GM13977 (cell line): ENCODE results near the gene TNFRSF1A.

Source experiments
- DNase-seq: peaks from one replicate; pipeline ENCODE4 v3.0.0; 2012; ENCODE audit warnings: low spot score
- in situ Hi-C: fragments of 300-500 bp; cut with MboI; formaldehyde crosslinking; loops from one replicate; pipeline ENCODE4 v1.12.0; 2022; ENCODE audit warnings: low sequenced_read_pairs, low pct_unique_long_range_greater_than_20kb, mixed read lengths, inconsistent platforms; ENCODE audit not compliant: unreplicated experiment
- TF ChIP-seq, protein P1 (sequence below): IDR thresholded peaks from 2 replicates; pipeline ENCODE4 v1.5.1; 2012; ENCODE audit warnings: mild to moderate bottlenecking, control low read depth; ENCODE audit not compliant: insufficient read depth; ENCODE audit errors: extremely low read depth, missing control alignments

TNFRSF1A gene

GRCh38 chr12:6384499-6385436 is 42.9 kb upstream of the TNFRSF1A start:
- in situ Hi-C loops = no loop called here
- peak; percentile 22 for DNase-seq
- TF ChIP-seq, protein P1, sequence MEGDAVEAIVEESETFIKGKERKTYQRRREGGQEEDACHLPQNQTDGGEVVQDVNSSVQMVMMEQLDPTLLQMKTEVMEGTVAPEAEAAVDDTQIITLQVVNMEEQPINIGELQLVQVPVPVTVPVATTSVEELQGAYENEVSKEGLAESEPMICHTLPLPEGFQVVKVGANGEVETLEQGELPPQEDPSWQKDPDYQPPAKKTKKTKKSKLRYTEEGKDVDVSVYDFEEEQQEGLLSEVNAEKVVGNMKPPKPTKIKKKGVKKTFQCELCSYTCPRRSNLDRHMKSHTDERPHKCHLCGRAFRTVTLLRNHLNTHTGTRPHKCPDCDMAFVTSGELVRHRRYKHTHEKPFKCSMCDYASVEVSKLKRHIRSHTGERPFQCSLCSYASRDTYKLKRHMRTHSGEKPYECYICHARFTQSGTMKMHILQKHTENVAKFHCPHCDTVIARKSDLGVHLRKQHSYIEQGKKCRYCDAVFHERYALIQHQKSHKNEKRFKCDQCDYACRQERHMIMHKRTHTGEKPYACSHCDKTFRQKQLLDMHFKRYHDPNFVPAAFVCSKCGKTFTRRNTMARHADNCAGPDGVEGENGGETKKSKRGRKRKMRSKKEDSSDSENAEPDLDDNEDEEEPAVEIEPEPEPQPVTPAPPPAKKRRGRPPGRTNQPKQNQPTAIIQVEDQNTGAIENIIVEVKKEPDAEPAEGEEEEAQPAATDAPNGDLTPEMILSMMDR = no peak

GRCh38 chr12:6383572-6384498 is 42.0 kb upstream of the TNFRSF1A start, which contains the start of gene LTBR:
Gene LTBR, plus strand, starts transcription at chr12:6384162. Its CDS starts 197 bp downstream, at chr12:6384359.
- TF ChIP-seq, protein P1 = no peak
- in situ Hi-C loops = no loop called here
- DNase-seq = peak; percentile 48

- no peak for DNase-seq
- in situ Hi-C loops = no loop called here
- TF ChIP-seq, protein P1 = no peak
Observed at GRCh38 chr12:6382982-6383381, 41.1 kb upstream of the TNFRSF1A start.

GRCh38 chr12:6382371-6382770 is 40.5 kb upstream of the TNFRSF1A start:
- in situ Hi-C loops = no loop called here
- DNase-seq = no peak
- TF ChIP-seq, protein P1 = no peak

- TF ChIP-seq, protein P1 = no peak
- in situ Hi-C loops = no loop called here
- no peak for DNase-seq
Observed at GRCh38 chr12:6380141-6381121, 38.6 kb upstream of the TNFRSF1A start.
